Heart right ventricle (tissue), 16 donors: Measurements from ENCODE around the gene UNC79. TPM values are rescaled to one million over a fixed set of nuclear protein-coding genes. Genes with fewer than 3 reads are reported as not detected.

Experiments used
- ATAC-seq, 8 donors: fragments of 200-7000 bp; cut with Tn5 transposase; one replicate each; pipeline ENCODE4 v1.9.1; 2020; ENCODE audit warnings: mild to moderate bottlenecking in 8 of 8, moderate library complexity in 8 of 8, moderate number of reproducible peaks in 1 of 8
- DNase-seq, 2 donors: peaks; one replicate each; pipeline ENCODE4 v3.0.0-alpha.2; 2020
- H3K27ac ChIP-seq, 10 donors: fragments of 200-600 bp; sonication (generic) in 2 of 10; one replicate each; pipeline versions ENCODE4 v1.5.0 to v1.8.0; 2020 to 2022; ENCODE audit warnings: mild to moderate bottlenecking in 3 of 10
- H3K27me3 ChIP-seq, 7 donors: fragments of 200-600 bp; one replicate each; pipeline ENCODE4 v1.8.0; 2021 to 2022; ENCODE audit warnings: mild to moderate bottlenecking in 2 of 7
- H3K36me3 ChIP-seq, 9 donors: fragments of 200-600 bp; sonication (generic) in 1 of 9; one replicate each; pipeline versions ENCODE4 v1.5.0 to v1.8.0; 2020 to 2022; ENCODE audit warnings: mild to moderate bottlenecking in 2 of 9
- H3K4me1 ChIP-seq, 9 donors: fragments of 200-600 bp; sonication (generic) in 1 of 9; one replicate each; pipeline versions ENCODE4 v1.5.0 to v1.8.0; 2020 to 2022; ENCODE audit warnings: mild to moderate bottlenecking in 4 of 9
- H3K4me3 ChIP-seq, 10 donors: fragments of 200-600 bp; sonication (generic) in 2 of 10; one replicate each; pipeline versions ENCODE4 v1.5.0 to v1.8.0; 2020 to 2022; ENCODE audit warnings: mild to moderate bottlenecking in 7 of 10, moderate library complexity in 2 of 10
- H3K9me3 ChIP-seq, 11 donors: fragments of 200-600 bp in 10 of 11; sonication (generic) in 2 of 11; one replicate each; pipeline versions ENCODE4 v1.5.0 to v1.8.0; 2013 to 2022; ENCODE audit warnings: mild to moderate bottlenecking in 2 of 11, control low read depth in 1 of 11, moderate library complexity in 1 of 11
- WGBS, 2 donors: extraction: QIAGEN DNeasy Blood & Tissue Kit; methylation state at CpG; one replicate each; pipeline ENCODE4 v1.1.7; 2013; ENCODE audit warnings: inconsistent platforms in 1 of 2; 5-methylcytosine and 5-hydroxymethylcytosine counted together
- intact Hi-C, 10 donors: fragments of 100-400 bp; cut with DNase I; formaldehyde crosslinking; loops; one replicate each; pipeline versions ENCODE4 v1.11.1 to v1.14.2; 2022
- polyA plus RNA-seq, 2 donors: library from polyadenylated mRNA; stranded (reverse); fragments of 200-250 nt; gene quantifications; one replicate each; pipeline ENCODE4 v1.2.3, GENCODE V29; 2013
- total RNA-seq, 10 donors: library from RNA; stranded (reverse); fragmentation: NEBNext Ultra II Directional in 3 of 10; extraction: Animal tissue kit (Norgen Biotek cat#: 25700) in 3 of 10; gene quantifications; one replicate each; pipeline versions ENCODE4 v1.2.1 to v1.2.4, GENCODE V29; 2021 to 2023
- TF ChIP-seq, protein P1 (sequence below), 9 donors: fragments of 200-600 bp; sonication (generic) in 2 of 9; IDR thresholded peaks; one replicate each; pipeline versions ENCODE4 v1.5.0 to v1.8.0; 2021 to 2022; ENCODE audit warnings: antibody characterized with exemption in 9 of 9, mild to moderate bottlenecking in 5 of 9, moderate library complexity in 1 of 9
- donor health status: Arrhythmogenic right ventricular cardiomyopathy.
- donor health status: ischemic (EF 13 %, LVEDD 7.1; RV severe dilation, severe dysfunction).
- donor health status: healthy with polysubstance abuse.
- donor health status: DM: no; HTN: yes; CAD: no.
- donor health status: DM: no; HTN: no; CAD: no.
- donor health status: ischemic (EF 25% LVEDD 6.9; RV normal size, moderate dysfunction).
- donor health status: ischemic (EF 25% LVEDD 5.7; RV mildly dilated, moderate dysfunction).
- donor health status: healthy.
- donor health status: DM: yes; HTN: yes; CAD: no.
- donor health status: Ischemic cardiomyopathy.
- donor health status: ischemic (EF 35%, LVEDD 5.7; RV mildly dilated, moderate dysfunction).
- donor health status: nonischemic (EF 11% LVEDD 7.7; RV severe dilation, severe dysfunction).
- donor health status: DM: yes; HTN: yes; CAD: no.
- donor health status: PGD.
- donor health status: ischemic (EF 29% LVEDD 5.4; RV normal size, mild dysfunction).
- donor health status: nonischemic (EF 23%, LVEDD 6.1; RV moderate dilation, normal function).

UNC79 gene
- total and polyA plus RNA-seq, 12 donors: 0.01 to 0.89 (median 0.40) TPM

DNA sequence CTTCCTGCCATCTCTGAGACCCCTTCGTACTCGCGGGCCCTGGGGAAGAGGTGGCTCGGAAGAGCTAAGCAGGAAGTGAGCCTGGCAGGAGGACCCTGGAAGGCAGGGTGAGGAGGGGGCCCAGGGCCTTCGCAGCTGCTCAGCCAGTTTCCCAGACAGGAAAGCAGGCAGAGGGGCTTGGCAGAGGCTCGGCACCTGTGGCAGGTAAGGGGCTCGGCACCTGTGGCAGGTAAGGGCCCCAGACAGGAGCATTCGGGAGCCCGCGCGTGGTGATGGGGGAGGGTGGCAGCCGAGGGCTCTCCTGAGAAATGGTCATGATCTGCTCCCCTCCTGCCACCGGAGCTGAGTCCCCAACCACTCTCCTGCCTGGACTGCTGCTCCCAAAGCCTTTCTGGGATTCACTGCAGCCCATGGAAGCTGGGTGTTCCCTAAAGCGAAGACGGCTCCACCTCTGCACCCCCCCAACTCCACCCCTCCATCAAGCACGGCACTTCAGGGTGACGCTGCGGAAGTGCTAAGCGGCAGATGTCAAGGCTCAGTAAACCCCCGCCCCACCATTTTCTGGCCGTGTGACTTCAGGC, 294.4 kb downstream of the UNC79 start:
- ATAC-seq (no peak), DNase-seq (no peak)
- Histone ChIP-seq H3K4me1 (no peaks in the 10 kb centered on the region), H3K36me3 (no peaks in the 10 kb centered on the region), H3K4me3 (no peak overlapping the region), H3K27me3 (no peaks in the 10 kb centered on the region), H3K9me3 (no peaks in the 10 kb centered on the region), H3K27ac (no peak overlapping the region)
- TF ChIP-seq, protein P1, sequence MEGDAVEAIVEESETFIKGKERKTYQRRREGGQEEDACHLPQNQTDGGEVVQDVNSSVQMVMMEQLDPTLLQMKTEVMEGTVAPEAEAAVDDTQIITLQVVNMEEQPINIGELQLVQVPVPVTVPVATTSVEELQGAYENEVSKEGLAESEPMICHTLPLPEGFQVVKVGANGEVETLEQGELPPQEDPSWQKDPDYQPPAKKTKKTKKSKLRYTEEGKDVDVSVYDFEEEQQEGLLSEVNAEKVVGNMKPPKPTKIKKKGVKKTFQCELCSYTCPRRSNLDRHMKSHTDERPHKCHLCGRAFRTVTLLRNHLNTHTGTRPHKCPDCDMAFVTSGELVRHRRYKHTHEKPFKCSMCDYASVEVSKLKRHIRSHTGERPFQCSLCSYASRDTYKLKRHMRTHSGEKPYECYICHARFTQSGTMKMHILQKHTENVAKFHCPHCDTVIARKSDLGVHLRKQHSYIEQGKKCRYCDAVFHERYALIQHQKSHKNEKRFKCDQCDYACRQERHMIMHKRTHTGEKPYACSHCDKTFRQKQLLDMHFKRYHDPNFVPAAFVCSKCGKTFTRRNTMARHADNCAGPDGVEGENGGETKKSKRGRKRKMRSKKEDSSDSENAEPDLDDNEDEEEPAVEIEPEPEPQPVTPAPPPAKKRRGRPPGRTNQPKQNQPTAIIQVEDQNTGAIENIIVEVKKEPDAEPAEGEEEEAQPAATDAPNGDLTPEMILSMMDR (IDR thresholded peaks at IDR 0.05): no peak
- WGBS, 2 donors: 78% methylated on average over 21 of the region's 21 CpGs
- intact Hi-C loops: no loop called here

DNA sequence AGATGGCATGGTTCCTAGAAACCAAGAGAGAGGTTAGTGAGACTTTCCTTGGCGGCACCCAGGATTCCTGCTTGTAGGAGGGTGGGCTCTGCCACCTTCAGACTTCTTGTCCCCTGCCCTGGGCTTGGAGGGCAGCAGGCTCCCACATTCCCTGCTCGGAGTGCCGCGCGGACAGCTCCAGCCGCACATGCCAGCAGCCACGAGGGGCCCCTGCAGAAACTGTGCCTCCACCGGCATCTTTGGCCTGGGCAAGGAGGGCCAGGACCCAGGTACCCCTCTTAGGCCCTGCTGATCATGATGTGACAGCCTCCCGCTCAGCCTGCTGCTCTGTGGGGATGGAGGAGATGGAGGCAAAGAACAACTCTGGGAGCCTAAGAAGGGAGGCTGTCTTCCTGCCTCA, 295.3 kb downstream of the UNC79 start:
- Histone ChIP-seq H3K27me3 (no peaks in the 10 kb centered on the region), H3K4me1 (no peaks in the 10 kb centered on the region), H3K4me3 (no peak overlapping the region), H3K27ac (no peak overlapping the region), H3K9me3 (no peaks in the 10 kb centered on the region), H3K36me3 (no peaks in the 10 kb centered on the region)
- TF ChIP-seq, protein P1 (IDR thresholded peaks at IDR 0.05): no peak
- ATAC-seq: no peak
- DNase-seq: no peak
- WGBS, 2 donors: 92 to 94% methylated on average over 9 of the region's 9 CpGs
- intact Hi-C loops: no loop called here

DNA sequence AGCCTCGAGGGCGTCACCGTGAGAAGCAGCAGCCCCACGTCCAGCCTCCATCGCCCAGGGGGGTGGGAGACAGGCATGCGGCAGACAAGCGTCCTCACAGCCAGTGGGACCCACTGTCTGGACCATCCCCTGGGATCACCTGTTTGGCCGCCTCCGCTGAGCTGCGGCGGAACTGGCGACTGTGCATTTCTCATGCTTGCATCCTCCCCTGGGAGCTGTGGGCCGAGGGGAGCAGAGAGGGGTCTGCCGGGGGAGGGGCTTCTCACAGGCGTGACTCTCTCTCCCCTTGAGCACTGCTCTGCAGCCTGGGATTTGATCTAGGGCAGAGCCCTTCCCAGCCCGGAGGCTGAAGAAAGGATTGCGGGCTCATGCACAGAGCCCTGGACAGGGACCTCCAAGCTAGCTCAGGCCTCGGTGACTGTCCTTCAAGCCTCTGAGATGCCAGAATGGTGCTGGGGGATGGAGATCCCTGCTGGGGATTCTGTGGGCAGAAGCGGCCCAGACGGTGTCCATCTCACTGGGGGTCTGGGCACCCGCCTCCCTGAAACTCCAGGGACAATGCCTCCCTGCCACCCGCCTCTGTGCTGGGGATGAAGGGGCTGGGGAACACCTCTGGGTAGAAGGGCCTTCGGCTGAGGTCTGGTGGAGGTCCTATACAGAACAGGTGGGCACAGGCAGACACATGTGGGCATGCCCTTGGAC, 296.5 kb downstream of the UNC79 start:
- Histone ChIP-seq H3K27ac (no peak overlapping the region), H3K4me1 (no peaks in the 10 kb centered on the region), H3K27me3 (no peaks in the 10 kb centered on the region), H3K9me3 (no peaks in the 10 kb centered on the region), H3K4me3 (no peak overlapping the region), H3K36me3 (no peaks in the 10 kb centered on the region)
- TF ChIP-seq, protein P1 (IDR thresholded peaks at IDR 0.05): no peak
- 73% methylated on average over 23 of the region's 23 CpGs for WGBS, 2 donors
- intact Hi-C loops: no loop called here
- DNase-seq (no peak), ATAC-seq (no peak)

DNA sequence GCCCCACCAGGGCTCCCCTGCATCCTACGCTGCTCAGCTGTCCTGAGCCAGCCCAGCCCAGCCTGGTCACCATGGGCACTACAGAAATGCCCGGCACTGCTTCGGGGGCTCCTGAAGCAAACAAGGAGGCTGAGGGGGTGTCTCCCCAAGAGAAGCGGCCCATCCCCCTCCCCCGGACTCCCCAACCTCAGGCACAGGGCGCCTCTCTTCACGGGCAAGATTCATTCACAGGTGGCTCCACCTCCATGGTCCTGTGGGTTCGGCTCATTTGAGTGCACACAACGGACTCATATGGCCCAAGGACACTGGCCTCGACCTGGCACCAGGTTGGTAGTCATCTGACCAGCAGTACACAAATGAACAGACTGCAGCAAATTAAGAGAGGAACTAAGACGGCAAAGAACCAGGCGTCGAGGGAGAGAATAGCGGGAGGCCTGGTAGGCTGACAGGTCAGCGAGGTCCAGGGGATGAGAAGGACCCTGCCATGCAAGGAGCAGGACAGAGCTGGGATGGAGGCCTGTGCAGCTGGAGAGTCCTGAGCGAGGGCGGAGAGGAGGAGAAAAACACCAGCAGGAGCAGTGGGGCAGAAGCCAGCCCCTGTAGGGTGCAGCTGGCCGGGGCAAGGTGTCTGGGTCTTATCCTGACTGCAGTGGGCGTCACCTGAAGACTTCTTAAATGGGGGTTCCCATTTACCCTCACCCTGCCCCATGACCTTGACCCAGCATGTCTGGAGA, 297.3 kb downstream of the UNC79 start:
- H3K4me3 ChIP-seq: no peak overlapping the region
- WGBS, 2 donors: 90 to 94% methylated on average over 19 of the region's 19 CpGs
- intact Hi-C loops: no loop called here
- H3K36me3 ChIP-seq: no peaks in the 10 kb centered on the region
- DNase-seq (no peak), ATAC-seq (no peak)
- H3K27me3 ChIP-seq: no peaks in the 10 kb centered on the region
- H3K4me1 ChIP-seq: no peaks in the 10 kb centered on the region
- TF ChIP-seq, protein P1 (IDR thresholded peaks at IDR 0.05): no peak
- H3K9me3 ChIP-seq: no peaks in the 10 kb centered on the region
- H3K27ac ChIP-seq: no peak overlapping the region
